ENCODE measurements around the gene APBB1IP.

APBB1IP gene

GRCh38 chr10:26507441-26507840, 69.3 kb downstream of the APBB1IP start:
- no peak for DNase-seq (ENCODE audit: low read depth in 2 of 2)

- DNase-seq (ENCODE audit: low read depth in 2 of 2): no peak
Observed at GRCh38 chr10:26508016-26508415, 69.9 kb downstream of the APBB1IP start.

DNA sequence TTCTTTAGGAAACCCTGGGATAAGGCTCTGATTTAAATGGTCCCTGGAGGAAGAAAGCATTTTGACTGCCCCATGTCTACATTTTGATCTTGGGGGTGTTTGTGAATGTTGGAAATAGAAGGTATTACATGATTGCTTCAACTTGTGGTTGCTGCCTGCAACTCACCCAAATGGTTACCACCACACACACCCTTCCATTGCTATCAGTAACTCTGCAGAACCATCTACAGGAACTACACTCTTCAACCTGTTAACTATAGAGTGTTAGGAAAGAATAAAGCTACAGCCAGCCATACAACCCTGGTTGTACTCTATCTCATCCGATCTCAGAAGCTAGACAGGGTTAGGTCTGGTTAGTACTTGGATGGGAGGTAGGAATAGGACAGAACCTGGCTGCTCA, 71.2 kb downstream of the APBB1IP start:
- no peak for DNase-seq (ENCODE audit: low read depth in 2 of 2)

- no peak for DNase-seq (ENCODE audit: low read depth in 2 of 2)
Observed at GRCh38 chr10:26513101-26513500, 75.0 kb downstream of the APBB1IP start.

DNA sequence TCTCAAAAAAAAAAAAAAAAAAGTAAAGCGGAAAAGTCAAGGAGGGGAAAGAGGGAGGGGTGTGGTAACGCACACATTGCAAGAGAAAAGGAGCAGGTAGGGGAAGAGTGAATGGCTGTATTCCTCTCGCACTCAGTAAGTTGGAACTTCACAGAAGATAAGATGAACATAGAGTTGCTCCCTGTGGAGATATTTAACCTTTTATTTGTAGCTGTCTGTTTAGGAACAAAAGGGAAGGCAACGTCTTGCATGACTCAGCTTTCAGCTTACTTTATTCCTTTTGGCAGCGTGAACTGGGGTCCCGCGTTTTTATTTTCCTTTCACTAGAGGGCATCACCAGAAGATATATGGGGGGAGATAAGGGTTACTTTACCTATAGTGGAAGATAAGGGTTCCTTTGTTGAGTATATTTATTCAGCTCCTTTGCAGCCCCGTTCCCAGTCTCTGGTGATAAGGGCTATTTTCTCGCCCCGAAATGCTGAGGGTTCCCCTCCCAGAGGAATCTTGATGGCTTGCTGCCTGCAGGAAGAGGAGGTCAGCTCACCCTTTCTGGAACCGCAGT, 78.5 kb downstream of the APBB1IP start:
- no peak for DNase-seq (ENCODE audit: low read depth in 2 of 2)

- no peak for DNase-seq (ENCODE audit: low read depth in 2 of 2)
Observed at GRCh38 chr10:26517141-26517867, 79.2 kb downstream of the APBB1IP start.

- no peak for DNase-seq (ENCODE audit: low read depth in 2 of 2)
Observed at GRCh38 chr10:26519803-26520202, 81.7 kb downstream of the APBB1IP start.

- DNase-seq (ENCODE audit: low read depth in 2 of 2): no peak
Observed at GRCh38 chr10:26520575-26520974, 82.4 kb downstream of the APBB1IP start.

DNA sequence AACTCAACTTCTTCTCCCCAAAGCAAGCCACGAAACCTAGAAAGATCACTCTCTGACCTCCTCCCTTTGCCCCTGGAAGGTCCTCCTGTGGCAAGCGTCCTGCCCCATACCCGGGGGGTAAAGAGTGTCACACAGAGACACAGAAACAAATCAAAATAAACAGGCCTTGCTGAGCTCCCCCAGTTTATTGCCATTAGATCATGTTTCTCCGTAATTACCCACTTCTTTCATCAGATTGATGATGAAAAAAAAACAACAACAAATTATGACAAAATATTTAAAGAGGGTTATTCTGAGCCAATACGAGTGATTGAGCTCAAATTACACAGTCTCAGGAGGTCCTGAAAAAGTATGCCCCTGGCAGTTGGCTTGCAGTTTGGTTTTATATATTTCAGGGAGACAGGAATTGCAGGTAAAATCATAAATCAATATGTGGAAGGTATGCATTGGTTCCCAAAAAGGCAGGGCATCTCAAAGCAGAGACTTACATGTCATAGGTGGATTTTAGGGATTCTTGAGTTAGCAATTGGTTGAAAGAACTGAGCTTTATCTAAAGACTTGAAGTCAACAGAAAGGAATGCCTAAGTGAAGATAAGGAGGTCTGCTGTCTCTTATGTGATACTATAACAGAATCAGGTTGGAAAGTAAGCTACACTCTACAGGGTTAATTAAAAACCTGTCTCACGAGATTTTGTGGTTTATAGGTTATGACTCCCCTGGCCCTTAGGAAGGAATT, 86.2 kb downstream of the APBB1IP start:
- DNase-seq (ENCODE audit: low read depth in 2 of 2): no peak

DNA sequence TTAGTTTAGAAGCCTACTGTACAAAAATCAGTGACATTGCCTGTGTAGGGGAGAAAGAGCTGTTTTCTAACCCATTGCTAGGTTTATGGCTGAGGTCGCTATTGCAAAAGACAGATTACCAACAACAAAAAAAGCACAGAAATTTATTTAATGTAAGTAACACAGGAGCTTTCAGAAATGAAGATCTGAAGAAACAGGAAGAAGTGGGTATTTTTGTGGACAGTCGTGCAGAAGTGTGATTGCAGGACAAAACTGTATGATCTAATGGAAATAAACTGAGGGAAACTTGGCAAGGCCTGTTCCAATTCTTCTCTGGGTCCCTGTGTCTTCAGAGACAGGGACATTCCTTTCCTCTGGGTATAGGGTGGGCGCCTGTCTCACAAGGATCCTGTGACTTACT, 87.4 kb downstream of the APBB1IP start:
- no peak for DNase-seq (ENCODE audit: low read depth in 2 of 2)

DNA sequence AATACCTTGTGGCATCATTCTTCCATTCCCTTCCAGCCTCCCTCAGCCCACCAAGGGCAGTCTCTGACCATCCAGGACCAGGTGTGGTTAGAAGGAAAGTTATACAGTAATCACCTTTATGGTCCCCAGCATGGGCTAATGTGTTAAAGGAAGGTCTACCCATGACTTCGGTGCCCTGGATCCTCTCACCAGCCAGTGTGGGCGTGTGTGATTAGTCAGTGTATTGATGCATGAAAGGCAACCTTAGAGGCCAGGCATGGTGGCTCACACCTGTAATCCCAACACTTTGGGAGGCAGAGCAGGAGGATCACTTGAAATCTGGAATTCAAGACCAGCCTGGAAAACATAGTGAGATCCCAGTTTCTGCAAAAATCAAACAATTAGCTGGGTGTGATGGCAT, 88.9 kb downstream of the APBB1IP start:
- DNase-seq (ENCODE audit: low read depth in 2 of 2): no peak

- DNase-seq (ENCODE audit: low read depth in 2 of 2): no peak
Observed at GRCh38 chr10:26528048-26528447, 89.9 kb downstream of the APBB1IP start.

GRCh38 chr10:26528715-26529393, 90.7 kb downstream of the APBB1IP start:
- DNase-seq (ENCODE audit: low read depth in 2 of 2): no peak

- no peak for DNase-seq (ENCODE audit: low read depth in 2 of 2)
Observed at GRCh38 chr10:26534384-26534783, 96.2 kb downstream of the APBB1IP start.

- DNase-seq (ENCODE audit: low read depth in 2 of 2): no peak
Observed at GRCh38 chr10:26540601-26541000, 102.5 kb downstream of the APBB1IP start.

GRCh38 chr10:26543567-26544306, 105.6 kb downstream of the APBB1IP start:
- no peak for DNase-seq (ENCODE audit: low read depth in 2 of 2)

GRCh38 chr10:26544932-26545331, 106.8 kb downstream of the APBB1IP start:
- no peak for DNase-seq (ENCODE audit: low read depth in 2 of 2)

- no peak for DNase-seq (ENCODE audit: low read depth in 2 of 2)
Observed at GRCh38 chr10:26550774-26551526, 112.8 kb downstream of the APBB1IP start.

GRCh38 chr10:26554246-26554645, 116.1 kb downstream of the APBB1IP start:
- DNase-seq (ENCODE audit: low read depth in 2 of 2): no peak

GRCh38 chr10:26555719-26556368, 117.7 kb downstream of the APBB1IP start:
- DNase-seq (ENCODE audit: low read depth in 2 of 2): no peak

Measured in stimulated activated CD8-positive, alpha-beta memory T cell treated with anti-CD3 and anti-CD28 coated beads, Interleukin-2, amount 100 ng/mL, for 48 hours (primary cell).